Uterus (tissue), 4 donors: ENCODE results near the gene MS4A1. TPM values are rescaled to one million over a fixed set of nuclear protein-coding genes. Genes with fewer than 3 reads are reported as not detected.

Experiments
- DNase-seq, 2 donors: peaks; one replicate each; pipeline ENCODE4 v3.0.0-alpha.2; 2019 to 2020
- H3K27ac ChIP-seq, 2 donors: fragments of 200-600 bp; sonication (generic); 1 replicate in 1 of 2; 2 replicates in 1 of 2; pipeline ENCODE4 v1.5.1; 2016 to 2018
- H3K27me3 ChIP-seq, 2 donors: fragments of 200-600 bp; sonication (generic); one replicate each; pipeline ENCODE4 v1.5.1; 2018 to 2019; ENCODE audit warnings: control low read depth in 1 of 2
- H3K36me3 ChIP-seq, 2 donors: fragments of 200-600 bp; sonication (generic); one replicate each; pipeline ENCODE4 v1.5.1; 2019; ENCODE audit warnings: control low read depth in 1 of 2
- H3K4me1 ChIP-seq, 2 donors: fragments of 200-600 bp; sonication (generic); one replicate each; pipeline ENCODE4 v1.5.1; 2018 to 2019; ENCODE audit warnings: control low read depth in 1 of 2
- H3K4me3 ChIP-seq, 2 donors: fragments of 200-600 bp; sonication (generic); 1 replicate in 1 of 2; 2 replicates in 1 of 2; pipeline ENCODE4 v1.5.1; 2018 to 2019; ENCODE audit warnings: mild to moderate bottlenecking in 1 of 2
- H3K9me3 ChIP-seq, 2 donors: fragments of 200-600 bp; sonication (generic); one replicate each; pipeline ENCODE4 v1.5.1; 2019; ENCODE audit warnings: control low read depth in 1 of 2
- POLR2A ChIP-seq, 2 donors: fragments of 450-650 bp; IDR thresholded peaks; one replicate each; pipeline ENCODE4 v1.6.1; 2016; ENCODE audit warnings: antibody characterized with exemption in 2 of 2, mild to moderate bottlenecking in 1 of 2, moderate library complexity in 1 of 2
- intact Hi-C: fragments of 100-400 bp; cut with DNase I; formaldehyde crosslinking; loops from one replicate; pipeline ENCODE4 v1.15.1; 2023; ENCODE audit warnings: low total_unique reads
- total RNA-seq, 4 donors: library from RNA; depleted of rRNA in 3 of 4; stranded (reverse); fragments of >200 nt in 3 of 4; gene quantifications; one replicate each; pipeline versions ENCODE4 v1.1.0 to v1.2.4, GENCODE V29; 2014 to 2023
- TF ChIP-seq, protein P1 (sequence below), 4 experiments: fragments of 200-600 bp in 2 of 4; fragments of 450-650 bp in 2 of 4; sonication (generic) in 2 of 4; IDR thresholded peaks; one replicate each; pipeline ENCODE4 v1.5.1; 2016 to 2019; ENCODE audit warnings: antibody characterized with exemption in 4 of 4, mild to moderate bottlenecking in 2 of 4, moderate library complexity in 1 of 4
- donor health status: DM: yes; HTN: yes; CAD: no.

MS4A1 gene
- total RNA-seq, result 1 to 10 TPM in 1 of 4 donors, under 1 TPM in 2, not detected in 1; 0.12 to 1.9 (median 0.59) TPM

DNA sequence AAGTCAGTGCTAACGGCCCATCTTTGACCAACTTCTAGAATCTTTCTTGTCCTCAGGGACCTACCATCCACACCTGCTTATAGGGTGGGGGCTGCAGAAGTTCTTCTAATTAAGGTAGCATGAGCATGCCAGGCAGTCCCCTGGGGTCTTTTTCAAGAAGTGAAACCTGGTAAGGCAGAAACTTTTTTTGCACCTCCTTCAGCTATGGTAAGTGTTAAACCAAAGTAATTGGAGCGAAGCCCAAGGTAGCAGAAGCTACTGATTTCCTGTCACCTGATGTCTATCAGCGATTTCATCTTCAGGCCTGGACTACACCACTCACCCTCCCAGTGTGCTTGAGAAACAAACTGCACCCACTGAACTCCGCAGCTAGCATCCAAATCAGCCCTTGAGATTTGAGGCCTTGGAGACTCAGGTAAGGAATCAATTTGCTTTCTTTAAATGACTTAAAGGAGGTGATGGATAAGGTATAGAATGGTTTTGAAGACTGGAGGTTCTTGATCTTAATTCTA, at the start of gene MS4A1:
Gene MS4A1 (plus strand): TSS at position 317 of the 512 bp plus-strand sequence. CDS start 6,528 bp downstream, outside the sequence.
- H3K27me3 ChIP-seq, result no peaks in the 10 kb centered on the region
- H3K36me3 ChIP-seq, result no peaks in the 10 kb centered on the region
- intact Hi-C loops, result no loop called here
- no peak for DNase-seq
- no peaks in the 10 kb centered on the region for H3K4me1 ChIP-seq
- no peak within 1 kb of the TSS for H3K27ac ChIP-seq
- no peak for TF ChIP-seq POLR2A (IDR thresholded peaks at IDR 0.05)
- TF ChIP-seq, protein P1, sequence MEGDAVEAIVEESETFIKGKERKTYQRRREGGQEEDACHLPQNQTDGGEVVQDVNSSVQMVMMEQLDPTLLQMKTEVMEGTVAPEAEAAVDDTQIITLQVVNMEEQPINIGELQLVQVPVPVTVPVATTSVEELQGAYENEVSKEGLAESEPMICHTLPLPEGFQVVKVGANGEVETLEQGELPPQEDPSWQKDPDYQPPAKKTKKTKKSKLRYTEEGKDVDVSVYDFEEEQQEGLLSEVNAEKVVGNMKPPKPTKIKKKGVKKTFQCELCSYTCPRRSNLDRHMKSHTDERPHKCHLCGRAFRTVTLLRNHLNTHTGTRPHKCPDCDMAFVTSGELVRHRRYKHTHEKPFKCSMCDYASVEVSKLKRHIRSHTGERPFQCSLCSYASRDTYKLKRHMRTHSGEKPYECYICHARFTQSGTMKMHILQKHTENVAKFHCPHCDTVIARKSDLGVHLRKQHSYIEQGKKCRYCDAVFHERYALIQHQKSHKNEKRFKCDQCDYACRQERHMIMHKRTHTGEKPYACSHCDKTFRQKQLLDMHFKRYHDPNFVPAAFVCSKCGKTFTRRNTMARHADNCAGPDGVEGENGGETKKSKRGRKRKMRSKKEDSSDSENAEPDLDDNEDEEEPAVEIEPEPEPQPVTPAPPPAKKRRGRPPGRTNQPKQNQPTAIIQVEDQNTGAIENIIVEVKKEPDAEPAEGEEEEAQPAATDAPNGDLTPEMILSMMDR (IDR thresholded peaks at IDR 0.05), result no peak
- no peak within 1 kb of the TSS for H3K4me3 ChIP-seq
- H3K9me3 ChIP-seq, result no peaks in the 10 kb centered on the region

DNA sequence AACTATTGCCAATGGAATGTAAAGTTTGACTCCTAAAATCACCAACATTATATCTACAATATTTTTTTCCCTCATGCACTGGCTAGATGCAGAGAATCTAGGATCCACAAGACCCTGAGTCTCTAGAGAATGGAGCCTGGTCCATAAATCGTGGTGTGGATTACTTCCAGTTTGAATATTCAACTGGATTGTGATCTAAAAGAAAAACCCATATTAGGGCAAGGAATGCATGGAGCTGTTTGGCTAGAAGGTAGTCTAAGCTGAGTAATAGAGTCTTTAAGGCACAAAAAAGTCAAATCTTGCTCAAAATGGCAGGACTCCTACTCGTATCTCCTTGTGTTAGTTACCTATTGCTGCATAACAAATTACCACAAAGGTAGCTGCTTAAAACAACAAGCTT, 35.6 kb upstream of the MS4A1 start:
- H3K36me3 ChIP-seq, result no peaks in the 10 kb centered on the region
- no peaks in the 10 kb centered on the region for H3K4me1 ChIP-seq
- TF ChIP-seq POLR2A (IDR thresholded peaks at IDR 0.05), result no peak
- H3K27me3 ChIP-seq, result no peaks in the 10 kb centered on the region
- H3K4me3 ChIP-seq, result no peak overlapping the region
- intact Hi-C loops, result no loop called here
- no peak for DNase-seq
- no peaks in the 10 kb centered on the region for H3K9me3 ChIP-seq
- H3K27ac ChIP-seq, result no peak overlapping the region

DNA sequence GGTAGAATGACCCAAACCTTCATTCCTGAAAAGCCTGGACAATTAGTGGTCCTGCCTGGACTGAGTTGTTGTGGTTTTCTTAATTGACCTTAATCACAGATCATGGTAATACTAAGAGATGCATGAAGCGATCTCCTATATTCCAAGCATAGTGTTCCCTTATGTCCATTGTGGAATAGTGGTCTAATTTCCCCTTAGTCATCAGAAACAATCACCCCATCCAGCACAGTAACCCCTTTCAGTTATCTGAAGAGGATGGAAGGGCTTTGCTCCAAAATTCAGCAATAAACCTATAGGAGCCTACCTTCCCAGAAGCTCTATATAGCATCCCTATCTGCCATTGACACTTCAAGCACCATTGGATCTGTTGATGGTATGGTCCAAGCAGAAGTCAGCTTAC, 33.0 kb upstream of the MS4A1 start:
- TF ChIP-seq, protein P1 (IDR thresholded peaks at IDR 0.05), result no peak
- TF ChIP-seq POLR2A (IDR thresholded peaks at IDR 0.05), result no peak
- H3K9me3 ChIP-seq, result no peaks in the 10 kb centered on the region
- H3K27me3 ChIP-seq, result no peaks in the 10 kb centered on the region
- no peak for DNase-seq
- no peak overlapping the region for H3K27ac ChIP-seq
- intact Hi-C loops, result no loop called here
- no peaks in the 10 kb centered on the region for H3K4me1 ChIP-seq
- H3K36me3 ChIP-seq, result no peaks in the 10 kb centered on the region
- H3K4me3 ChIP-seq, result no peak overlapping the region

DNA sequence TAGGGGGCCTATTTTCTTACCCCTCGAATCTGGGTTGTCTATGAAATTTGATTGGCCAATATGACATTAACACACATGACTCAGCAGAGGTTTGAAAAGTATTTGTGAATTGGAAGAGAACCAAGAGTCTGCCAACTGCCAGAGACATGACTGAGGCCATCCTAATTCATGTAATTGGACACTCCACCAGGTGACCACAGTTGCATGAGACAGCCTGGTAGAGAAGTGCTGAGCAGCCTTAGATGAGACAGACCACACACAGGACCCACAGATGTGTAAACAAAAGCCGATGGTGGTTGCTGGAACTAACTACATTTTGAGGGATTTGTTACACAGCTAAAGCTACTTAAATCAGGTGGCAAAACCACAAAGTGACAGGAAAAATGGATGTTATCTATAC, 27.1 kb upstream of the MS4A1 start:
- Histone ChIP-seq H3K9me3 (no peaks in the 10 kb centered on the region), H3K27me3 (no peaks in the 10 kb centered on the region), H3K4me1 (no peaks in the 10 kb centered on the region), H3K4me3 (no peak overlapping the region), H3K36me3 (no peaks in the 10 kb centered on the region), H3K27ac (no peak overlapping the region)
- intact Hi-C loops, result no loop called here
- TF ChIP-seq, protein P1 (IDR thresholded peaks at IDR 0.05), result no peak
- no peak for TF ChIP-seq POLR2A (IDR thresholded peaks at IDR 0.05)
- DNase-seq, result no peak

DNA sequence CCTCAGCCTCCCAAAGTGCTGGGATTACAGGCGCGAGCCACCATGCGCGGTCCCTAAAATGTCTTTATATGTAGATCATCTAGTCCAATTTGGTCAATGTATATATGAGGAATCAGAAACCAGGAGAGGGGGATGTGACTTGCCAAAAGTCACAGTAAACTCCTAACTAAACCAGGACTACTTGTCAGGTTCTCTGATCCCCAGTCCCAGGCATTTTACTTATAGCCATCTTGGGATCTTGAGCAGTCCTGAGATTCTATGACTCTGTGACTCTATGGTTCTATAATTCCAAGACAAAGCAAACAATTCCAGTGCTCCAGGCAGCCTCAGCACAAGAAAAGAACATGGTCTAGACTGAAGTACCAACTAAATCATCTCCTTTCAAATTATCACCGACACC, 26.4 kb upstream of the MS4A1 start, which contains the start of gene MS4A5:
Gene MS4A5 (plus strand): TSS at position 301 of the 400 bp plus-strand sequence. CDS start 103 bp downstream, outside the sequence.
- no peaks in the 10 kb centered on the region for H3K4me1 ChIP-seq
- TF ChIP-seq, protein P1 (IDR thresholded peaks at IDR 0.05), result no peak
- no peak for TF ChIP-seq POLR2A (IDR thresholded peaks at IDR 0.05)
- H3K9me3 ChIP-seq, result no peaks in the 10 kb centered on the region
- no peaks in the 10 kb centered on the region for H3K36me3 ChIP-seq
- no peak within 1 kb of the TSS for H3K4me3 ChIP-seq
- no peak within 1 kb of the TSS for H3K27ac ChIP-seq
- DNase-seq, result no peak
- no peaks in the 10 kb centered on the region for H3K27me3 ChIP-seq
- intact Hi-C loops, result no loop called here

DNA sequence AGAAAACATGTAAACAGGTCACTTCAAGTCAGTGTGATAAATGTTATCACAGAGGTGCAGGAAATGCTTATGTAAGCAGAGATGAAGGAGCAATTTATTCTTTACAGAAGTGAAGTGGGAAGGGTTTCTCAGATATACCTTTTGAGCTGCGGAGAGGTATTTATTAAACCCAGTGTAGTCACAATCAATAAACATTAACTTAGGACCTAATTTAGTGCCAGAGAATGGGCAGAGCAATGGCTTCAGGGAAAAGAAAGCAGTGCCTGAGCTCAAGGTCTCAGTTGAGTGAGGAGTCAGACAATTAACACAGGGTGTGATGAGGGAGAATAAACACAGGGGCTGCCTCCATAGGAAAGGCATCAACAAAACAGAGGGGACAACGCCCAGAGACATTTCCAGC, 24.4 kb upstream of the MS4A1 start:
- no peak for DNase-seq
- H3K27ac ChIP-seq, result no peak overlapping the region
- no peaks in the 10 kb centered on the region for H3K9me3 ChIP-seq
- no peaks in the 10 kb centered on the region for H3K36me3 ChIP-seq
- intact Hi-C loops, result no loop called here
- TF ChIP-seq POLR2A (IDR thresholded peaks at IDR 0.05), result no peak
- TF ChIP-seq, protein P1 (IDR thresholded peaks at IDR 0.05), result no peak
- H3K4me3 ChIP-seq, result no peak overlapping the region
- H3K27me3 ChIP-seq, result no peaks in the 10 kb centered on the region
- H3K4me1 ChIP-seq, result no peaks in the 10 kb centered on the region
